Upper lobe of right lung (tissue), 1 donor: ENCODE measurements around the gene HADHB. TPM values are rescaled to one million over a fixed set of nuclear protein-coding genes. Genes with fewer than 3 reads are reported as not detected.

Source experiments
- ATAC-seq: fragments of 200-7000 bp; cut with Tn5 transposase; one replicate; pipeline ENCODE4 v1.9.1; 2020; ENCODE audit warnings: mild to moderate bottlenecking, moderate library complexity
- DNase-seq: peaks from one replicate; pipeline ENCODE4 v3.0.0-alpha.2; 2020
- H3K27ac ChIP-seq: fragments of 200-600 bp; one replicate; pipeline ENCODE4 v1.8.0; 2022
- H3K27me3 ChIP-seq: fragments of 200-600 bp; one replicate; pipeline ENCODE4 v1.8.0; 2022; ENCODE audit warnings: mild to moderate bottlenecking
- H3K36me3 ChIP-seq: fragments of 200-600 bp; one replicate; pipeline ENCODE4 v1.8.0; 2022
- H3K4me1 ChIP-seq: fragments of 200-600 bp; one replicate; pipeline ENCODE4 v1.8.0; 2022
- H3K4me3 ChIP-seq: fragments of 200-600 bp; one replicate; pipeline ENCODE4 v1.8.0; 2022; ENCODE audit warnings: mild to moderate bottlenecking
- H3K9me3 ChIP-seq: fragments of 200-600 bp; one replicate; pipeline ENCODE4 v1.8.0; 2022
- intact Hi-C: fragments of 100-400 bp; cut with DNase I; formaldehyde crosslinking; loops from one replicate; pipeline ENCODE4 v1.11.0; 2022
- total RNA-seq: library from RNA; stranded (reverse); fragmentation: NEBNext Ultra II Directional; extraction: Animal tissue kit (Norgen Biotek cat#: 25700); gene quantifications from one replicate; pipeline ENCODE4 v1.2.1, GENCODE V29; 2021
- TF ChIP-seq, protein P1 (sequence below): fragments of 200-600 bp; IDR thresholded peaks from one replicate; pipeline ENCODE4 v1.8.0; 2022; ENCODE audit warnings: antibody characterized with exemption
- donor health status: DM: no; HTN: yes; CAD: no; lungs with severe emphysema.

HADHB gene
- total RNA-seq, 1 donor from 2014 or later: 105 TPM

DNA sequence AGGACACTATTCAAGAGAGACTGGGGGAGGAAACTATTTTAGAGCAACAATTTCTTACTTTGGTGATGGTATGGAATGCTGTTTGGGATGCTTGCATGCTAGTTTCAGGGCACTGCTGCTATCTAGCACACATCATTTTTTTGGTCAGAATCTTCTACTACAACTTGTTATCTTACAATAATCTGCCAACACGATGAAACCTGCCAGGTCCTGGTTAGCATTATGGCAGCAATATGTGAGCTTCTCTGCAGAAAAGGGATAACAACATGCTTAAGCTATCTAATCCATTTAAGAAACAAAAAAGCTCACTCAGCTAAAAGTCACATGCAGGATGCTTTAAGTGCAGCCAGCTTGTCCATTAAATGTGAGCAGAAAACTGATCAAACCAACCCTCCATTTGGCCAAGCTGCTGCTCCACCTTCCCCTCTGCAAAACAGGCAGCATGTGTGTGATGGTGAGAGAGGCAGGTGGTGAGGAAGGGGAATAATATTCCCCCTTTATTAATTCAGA lies 41.7 kb upstream of the HADHB start:
- DNase-seq: no peak
- no peak overlapping the region for H3K4me3 ChIP-seq
- TF ChIP-seq, protein P1, sequence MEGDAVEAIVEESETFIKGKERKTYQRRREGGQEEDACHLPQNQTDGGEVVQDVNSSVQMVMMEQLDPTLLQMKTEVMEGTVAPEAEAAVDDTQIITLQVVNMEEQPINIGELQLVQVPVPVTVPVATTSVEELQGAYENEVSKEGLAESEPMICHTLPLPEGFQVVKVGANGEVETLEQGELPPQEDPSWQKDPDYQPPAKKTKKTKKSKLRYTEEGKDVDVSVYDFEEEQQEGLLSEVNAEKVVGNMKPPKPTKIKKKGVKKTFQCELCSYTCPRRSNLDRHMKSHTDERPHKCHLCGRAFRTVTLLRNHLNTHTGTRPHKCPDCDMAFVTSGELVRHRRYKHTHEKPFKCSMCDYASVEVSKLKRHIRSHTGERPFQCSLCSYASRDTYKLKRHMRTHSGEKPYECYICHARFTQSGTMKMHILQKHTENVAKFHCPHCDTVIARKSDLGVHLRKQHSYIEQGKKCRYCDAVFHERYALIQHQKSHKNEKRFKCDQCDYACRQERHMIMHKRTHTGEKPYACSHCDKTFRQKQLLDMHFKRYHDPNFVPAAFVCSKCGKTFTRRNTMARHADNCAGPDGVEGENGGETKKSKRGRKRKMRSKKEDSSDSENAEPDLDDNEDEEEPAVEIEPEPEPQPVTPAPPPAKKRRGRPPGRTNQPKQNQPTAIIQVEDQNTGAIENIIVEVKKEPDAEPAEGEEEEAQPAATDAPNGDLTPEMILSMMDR: no peak
- H3K27me3 ChIP-seq: no peaks in the 10 kb centered on the region
- peaks cover 91% of the 10 kb centered on the region for H3K36me3 ChIP-seq
- no peak for ATAC-seq
- no peak overlapping the region for H3K27ac ChIP-seq
- H3K4me1 ChIP-seq: no peaks in the 10 kb centered on the region
- no peaks in the 10 kb centered on the region for H3K9me3 ChIP-seq
- intact Hi-C loops: no loop called here

DNA sequence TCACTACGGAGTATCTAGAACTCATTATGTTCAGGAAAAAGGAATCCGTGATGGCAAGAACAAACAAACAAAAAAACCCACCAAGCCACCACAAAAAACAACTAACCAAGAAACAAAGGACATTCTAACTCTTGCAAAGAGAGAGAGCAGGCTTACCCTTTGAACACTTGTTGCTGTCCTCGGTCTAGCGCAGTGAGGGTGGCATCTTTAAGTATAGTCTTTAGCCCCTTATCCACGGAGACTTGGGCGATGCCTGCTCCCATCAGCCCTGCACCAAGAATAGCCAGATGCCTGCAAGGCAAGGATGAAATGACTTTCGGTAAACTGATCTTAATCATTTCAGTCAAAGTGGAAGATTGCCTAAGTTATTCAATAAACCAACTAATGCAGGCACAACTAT lies 40.8 kb upstream of the HADHB start:
- TF ChIP-seq, protein P1: no peak
- Histone ChIP-seq H3K9me3 (no peaks in the 10 kb centered on the region), H3K27me3 (no peaks in the 10 kb centered on the region), H3K4me3 (no peak overlapping the region), H3K4me1 (no peaks in the 10 kb centered on the region), H3K36me3 (peaks cover 92% of the 10 kb centered on the region), H3K27ac (no peak overlapping the region)
- ATAC-seq (no peak), DNase-seq (no peak)
- intact Hi-C loops: no loop called here

DNA sequence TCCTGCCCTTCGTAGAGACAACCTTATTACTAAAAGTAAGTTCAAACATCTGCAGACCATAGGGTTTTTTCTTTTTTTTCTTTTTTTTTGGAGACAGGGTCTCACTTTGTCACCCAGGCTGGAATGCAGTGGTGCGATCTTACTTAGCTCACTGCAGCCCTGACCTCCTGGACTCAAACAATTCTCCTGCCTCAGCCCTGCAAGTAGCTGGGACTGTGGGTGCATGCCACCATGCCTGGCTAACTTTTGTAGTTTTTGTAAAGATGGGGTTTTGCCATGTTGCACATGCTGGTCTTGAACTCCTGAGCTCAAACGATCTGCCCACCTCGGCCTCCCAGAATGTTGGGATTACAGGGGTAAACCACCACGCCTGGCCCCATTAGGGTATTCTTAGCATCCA lies 32.7 kb upstream of the HADHB start:
- no peak overlapping the region for H3K4me3 ChIP-seq
- DNase-seq (no peak), ATAC-seq (no peak)
- no peaks in the 10 kb centered on the region for H3K4me1 ChIP-seq
- TF ChIP-seq, protein P1: no peak
- peaks cover 95% of the 10 kb centered on the region for H3K36me3 ChIP-seq
- H3K27me3 ChIP-seq: no peaks in the 10 kb centered on the region
- H3K9me3 ChIP-seq: no peaks in the 10 kb centered on the region
- intact Hi-C loops: no loop called here
- no peak overlapping the region for H3K27ac ChIP-seq

DNA sequence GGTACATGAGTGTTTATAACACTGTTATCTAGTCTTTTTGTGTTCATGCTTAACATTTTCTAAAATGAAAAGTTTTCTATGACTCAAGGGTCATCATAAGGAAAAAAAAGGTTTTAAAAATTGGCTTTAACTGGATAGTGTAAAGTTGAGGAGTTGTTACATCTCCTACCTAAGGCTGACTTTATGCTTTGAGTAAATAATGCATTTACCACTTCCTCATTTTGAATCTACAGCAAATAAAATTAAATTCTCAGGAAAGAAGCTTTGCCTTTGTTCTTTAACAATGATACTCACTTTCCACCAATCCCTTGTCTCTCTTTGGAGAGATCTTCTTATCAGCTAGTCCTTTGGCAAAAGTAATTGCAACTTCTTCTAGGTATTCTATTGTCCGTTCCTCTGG lies 30.0 kb upstream of the HADHB start:
- no peaks in the 10 kb centered on the region for H3K9me3 ChIP-seq

DNA sequence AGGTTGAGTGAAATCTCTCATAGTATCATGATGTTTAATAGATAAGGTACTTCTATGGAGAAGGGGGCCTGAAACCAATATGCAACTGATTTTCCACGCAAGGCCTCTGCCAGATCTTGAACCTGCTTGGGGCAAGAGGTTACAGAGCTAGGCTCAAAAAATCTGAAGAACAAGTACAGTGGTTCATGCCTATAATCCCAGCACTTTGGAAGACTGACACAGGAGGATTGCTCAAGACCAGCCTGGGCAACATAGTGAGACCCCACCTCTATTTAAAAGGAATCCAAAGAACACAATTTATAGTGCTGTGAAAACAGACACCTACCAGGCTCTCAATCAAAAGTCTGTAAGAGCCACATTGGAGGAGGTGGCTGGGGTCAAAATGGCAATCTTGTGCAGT lies 28.9 kb upstream of the HADHB start:
- DNase-seq (no peak), ATAC-seq (no peak)
- Histone ChIP-seq H3K27ac (no peak overlapping the region), H3K9me3 (no peaks in the 10 kb centered on the region), H3K4me1 (no peaks in the 10 kb centered on the region), H3K36me3 (peaks cover 90% of the 10 kb centered on the region), H3K4me3 (no peak overlapping the region), H3K27me3 (no peaks in the 10 kb centered on the region)
- TF ChIP-seq, protein P1: no peak
- intact Hi-C loops: no loop called here

More for the DNA sequence above, 30.0 kb upstream of the HADHB start:
- Histone ChIP-seq H3K36me3 (peaks cover 92% of the 10 kb centered on the region), H3K4me1 (no peaks in the 10 kb centered on the region), H3K27me3 (no peaks in the 10 kb centered on the region), H3K4me3 (no peak overlapping the region), H3K27ac (no peak overlapping the region)
- intact Hi-C loops: no loop called here
- ATAC-seq (no peak), DNase-seq (no peak)
- TF ChIP-seq, protein P1: no peak

DNA sequence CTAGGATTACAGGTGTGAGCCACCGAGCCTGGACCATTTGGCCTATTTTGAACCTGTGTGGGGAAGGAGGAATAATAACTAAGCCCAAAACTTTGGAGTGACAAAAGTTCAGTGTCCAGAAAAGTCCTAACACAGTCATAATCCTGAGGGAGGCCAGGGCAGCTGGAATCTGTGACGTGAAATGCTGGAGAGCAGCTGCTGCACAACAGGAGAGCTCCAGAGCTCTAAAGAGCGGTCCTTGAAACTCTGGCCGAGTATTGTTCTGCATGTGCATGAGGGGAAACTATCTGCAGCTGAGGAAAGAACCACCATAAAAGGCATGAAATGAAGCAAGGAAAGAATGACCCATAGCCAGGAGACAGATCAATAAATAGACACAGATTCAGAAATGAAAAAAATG lies 28.2 kb upstream of the HADHB start:
- DNase-seq: no peak
- no peak for ATAC-seq
- H3K4me1 ChIP-seq: no peaks in the 10 kb centered on the region
- no peaks in the 10 kb centered on the region for H3K27me3 ChIP-seq
- intact Hi-C loops: no loop called here
- peaks cover 86% of the 10 kb centered on the region for H3K36me3 ChIP-seq
- TF ChIP-seq, protein P1: no peak
- H3K4me3 ChIP-seq: no peak overlapping the region
- no peaks in the 10 kb centered on the region for H3K9me3 ChIP-seq
- no peak overlapping the region for H3K27ac ChIP-seq
